OCI-LY7 (cell line): ENCODE results near the gene CORIN. TPM values are rescaled to one million over a fixed set of nuclear protein-coding genes. Genes with fewer than 3 reads are reported as not detected.

Experiments used
- BruUV-seq: library from RNA; stranded (reverse); fragments of 400-500 nt; replicated peaks from 2 replicates; lab custom pipeline; 2021; lab: Mats Ljungman, UMichigan
- CTCF ChIA-PET: fragments of 300-600 bp; sonication (Branson Sonifier 250); formaldehyde crosslinking; loops from one replicate; lab custom pipeline; 2022; ENCODE audit warnings: antibody characterized with exemption; ENCODE audit not compliant: unreplicated experiment; lab: Charles Lee
- POLR2A ChIA-PET: fragments of 300-600 bp; sonication (Branson Sonifier 250); formaldehyde crosslinking; loops from one replicate; lab custom pipeline; 2022; ENCODE audit warnings: antibody characterized with exemption; lab: Charles Lee
- DNase-seq: peaks from one replicate; pipeline ENCODE4 v3.0.0-alpha.2; 2015; ENCODE audit warnings: low spot score
- H2AFZ ChIP-seq: fragments of 200-600 bp; sonication (generic), shearing (Covaris generic); 2 replicates; pipeline ENCODE4 v1.6.1; 2014; ENCODE audit warnings: mild to moderate bottlenecking, antibody characterized with exemption, low read length, moderate library complexity
- H3K27ac ChIP-seq: fragments of 200-600 bp; sonication (generic); 2 replicates; pipeline ENCODE4 v1.5.1; 2014; ENCODE audit warnings: mixed run types, low read depth, mild to moderate bottlenecking, moderate library complexity, low read length, inconsistent platforms; ENCODE audit not compliant: poor library complexity, severe bottlenecking
- H3K36me3 ChIP-seq: fragments of 200-600 bp; sonication (generic); 2 replicates; pipeline ENCODE4 v1.6.1; 2014; ENCODE audit warnings: mild to moderate bottlenecking, antibody characterized with exemption, low read length, moderate library complexity, mixed read lengths; ENCODE audit not compliant: insufficient read depth
- H3K4me1 ChIP-seq: fragments of 200-600 bp; sonication (generic); 2 replicates; pipeline ENCODE4 v1.5.1; 2014; ENCODE audit warnings: mild to moderate bottlenecking, low read length; ENCODE audit not compliant: insufficient read depth, poor library complexity, severe bottlenecking
- H3K4me2 ChIP-seq: fragments of 200-600 bp; sonication (generic); 2 replicates; pipeline ENCODE4 v1.6.1; 2014; ENCODE audit warnings: mild to moderate bottlenecking, low read length
- H3K4me3 ChIP-seq: fragments of 200-600 bp; sonication (generic); 2 replicates; pipeline ENCODE4 v1.5.1; 2014; ENCODE audit warnings: mild to moderate bottlenecking, low read depth, low read length; ENCODE audit not compliant: poor library complexity, severe bottlenecking
- H3K79me2 ChIP-seq: fragments of 200-600 bp; sonication (generic); 2 replicates; pipeline ENCODE4 v1.6.1; 2016; ENCODE audit warnings: low read depth, mild to moderate bottlenecking, low read length, moderate library complexity, mixed read lengths; ENCODE audit not compliant: insufficient read depth
- H3K9me2 ChIP-seq: fragments of 200-600 bp; sonication (generic); 2 replicates; pipeline ENCODE4 v1.6.1; 2016; ENCODE audit warnings: mild to moderate bottlenecking, low read length, mixed read lengths; ENCODE audit not compliant: insufficient read depth
- H3K9me3 ChIP-seq: fragments of 200-600 bp; sonication (generic); 2 replicates; pipeline ENCODE4 v1.6.1; 2014; ENCODE audit warnings: mild to moderate bottlenecking, mixed run types, low read length, mixed read lengths
- H4K20me1 ChIP-seq: fragments of 200-600 bp; sonication (generic); 2 replicates; pipeline ENCODE4 v1.6.1; 2014; ENCODE audit warnings: mild to moderate bottlenecking, antibody characterized with exemption, low read length, moderate library complexity, mixed read lengths; ENCODE audit not compliant: insufficient read depth
- CTCF ChIP-seq: fragments of 200-600 bp; sonication (generic); conservative IDR thresholded peaks from 2 replicates; pipeline ENCODE4 v1.5.1; 2014; ENCODE audit warnings: mild to moderate bottlenecking, antibody characterized with exemption, low read length, moderate library complexity, mixed read lengths
- EZH2phosphoT487 ChIP-seq: fragments of 200-600 bp; sonication (generic); IDR thresholded peaks from 2 replicates; pipeline ENCODE4 v1.6.1; 2018; ENCODE audit warnings: low read depth, borderline replicate concordance, mild to moderate bottlenecking, mixed run types, antibody characterized with exemption, low read length, moderate library complexity, mixed read lengths
- intact Hi-C: fragments of 100-400 bp; cut with micrococcal nuclease; formaldehyde crosslinking; loops from one replicate; pipeline ENCODE4 v1.10.0; 2022; ENCODE audit not compliant: unreplicated experiment
- total RNA-seq, 2 experiments: library from RNA; depleted of rRNA in 1 of 2; stranded (reverse); fragments of >200 nt in 1 of 2; shearing (Covaris generic) in 1 of 2; gene quantifications; 2 replicates each; pipeline ENCODE4 v1.2.3, GENCODE V29; 2014 to 2022

Gene CORIN
- total RNA-seq, 2 experiments from 2014 or later: 0.40 TPM; not detected in 1

- no peaks in the 10 kb centered on the region for H3K4me1 ChIP-seq
- no peak overlapping the region for H3K4me2 ChIP-seq
- no peaks in the 10 kb centered on the region for H3K79me2 ChIP-seq
- ChIA-PET POLR2A (interaction anchor here (0.6 to 1.1 kb wide), 3 partner anchors 9 to 380 kb away, joined by 3 to 5 read pairs (median 3); no protein-coding TSS in a partner anchor), CTCF (no interaction called here)
- H3K4me3 ChIP-seq: no peak overlapping the region
- intact Hi-C loops: no loop called here
- H2AFZ ChIP-seq: no peak overlapping the region
- no peak for TF ChIP-seq EZH2phosphoT487
- no peak for TF ChIP-seq CTCF
- no peaks in the 10 kb centered on the region for H3K9me3 ChIP-seq
- no TSS peak for BruUV-seq
- no peaks in the 10 kb centered on the region for H3K36me3 ChIP-seq
- H3K27ac ChIP-seq: no peak overlapping the region
- H4K20me1 ChIP-seq: no peaks in the 10 kb centered on the region
- DNase-seq: no peak
- H3K9me2 ChIP-seq: no peaks in the 10 kb centered on the region
Measured at GRCh38 chr4:47827343-47828047, 10.4 kb downstream of the CORIN start.

DNA sequence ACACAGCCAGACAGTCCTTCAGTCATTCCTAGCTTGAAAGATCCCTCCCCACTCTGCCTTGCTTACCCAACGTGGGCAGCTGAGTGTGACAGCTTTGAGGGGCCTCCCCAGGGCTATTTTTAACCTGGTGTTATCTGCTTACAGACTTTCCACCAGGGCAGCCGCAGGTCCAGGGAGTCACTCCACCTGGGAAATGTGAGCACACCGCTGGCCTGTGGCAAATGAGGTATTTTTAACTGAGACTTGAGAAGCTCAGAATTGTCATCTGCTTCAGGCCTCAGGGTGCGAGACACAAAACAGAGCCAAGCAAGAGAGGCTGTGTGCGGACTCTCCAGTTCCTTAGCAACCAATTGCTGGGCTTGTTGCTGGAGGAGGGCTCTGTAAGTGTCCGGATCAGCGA, 13.0 kb downstream of the CORIN start:
- ChIA-PET POLR2A (interaction anchor here (0.6 kb wide), 1 partner anchor 1333 kb away, joined by 3 read pairs; no protein-coding TSS in a partner anchor), CTCF (no interaction called here)
- Histone ChIP-seq H3K79me2 (no peaks in the 10 kb centered on the region), H3K4me2 (no peak overlapping the region), H3K9me2 (no peaks in the 10 kb centered on the region), H3K9me3 (no peaks in the 10 kb centered on the region), H3K4me3 (no peak overlapping the region), H4K20me1 (no peaks in the 10 kb centered on the region), H3K4me1 (no peaks in the 10 kb centered on the region), H3K36me3 (no peaks in the 10 kb centered on the region), H2AFZ (no peak overlapping the region), H3K27ac (no peak overlapping the region)
- no peak for DNase-seq
- BruUV-seq: no TSS peak
- intact Hi-C loops: no loop called here
- TF ChIP-seq CTCF (no peak), EZH2phosphoT487 (no peak)

- no peaks in the 10 kb centered on the region for H3K9me2 ChIP-seq
- H3K79me2 ChIP-seq: no peaks in the 10 kb centered on the region
- no peak overlapping the region for H3K27ac ChIP-seq
- H4K20me1 ChIP-seq: no peaks in the 10 kb centered on the region
- POLR2A ChIA-PET: interaction anchor here (0.6 to 0.7 kb wide), 2 partner anchors 13 to 379 kb away, joined by 3 read pairs; no protein-coding TSS in a partner anchor
- no peaks in the 10 kb centered on the region for H3K9me3 ChIP-seq
- H3K4me3 ChIP-seq: no peak overlapping the region
- H3K4me2 ChIP-seq: no peak overlapping the region
- no peak overlapping the region for H2AFZ ChIP-seq
- TF ChIP-seq EZH2phosphoT487 (no peak), CTCF (no peak)
- H3K36me3 ChIP-seq: no peaks in the 10 kb centered on the region
- DNase-seq: no peak
- no peaks in the 10 kb centered on the region for H3K4me1 ChIP-seq
- CTCF ChIA-PET: no interaction called here
- intact Hi-C loops: no loop called here
- BruUV-seq: no TSS peak
Measured at GRCh38 chr4:47819178-47819577, 18.7 kb downstream of the CORIN start.
